ENCODE results near the gene KCNG2.

The KCNG2 gene

GRCh38 chr18:79855147-79855933 lies 57.6 kb downstream of the KCNG2 start:
- peak in 1 of 2 experiments; percentile 2 for DNase-seq

DNA sequence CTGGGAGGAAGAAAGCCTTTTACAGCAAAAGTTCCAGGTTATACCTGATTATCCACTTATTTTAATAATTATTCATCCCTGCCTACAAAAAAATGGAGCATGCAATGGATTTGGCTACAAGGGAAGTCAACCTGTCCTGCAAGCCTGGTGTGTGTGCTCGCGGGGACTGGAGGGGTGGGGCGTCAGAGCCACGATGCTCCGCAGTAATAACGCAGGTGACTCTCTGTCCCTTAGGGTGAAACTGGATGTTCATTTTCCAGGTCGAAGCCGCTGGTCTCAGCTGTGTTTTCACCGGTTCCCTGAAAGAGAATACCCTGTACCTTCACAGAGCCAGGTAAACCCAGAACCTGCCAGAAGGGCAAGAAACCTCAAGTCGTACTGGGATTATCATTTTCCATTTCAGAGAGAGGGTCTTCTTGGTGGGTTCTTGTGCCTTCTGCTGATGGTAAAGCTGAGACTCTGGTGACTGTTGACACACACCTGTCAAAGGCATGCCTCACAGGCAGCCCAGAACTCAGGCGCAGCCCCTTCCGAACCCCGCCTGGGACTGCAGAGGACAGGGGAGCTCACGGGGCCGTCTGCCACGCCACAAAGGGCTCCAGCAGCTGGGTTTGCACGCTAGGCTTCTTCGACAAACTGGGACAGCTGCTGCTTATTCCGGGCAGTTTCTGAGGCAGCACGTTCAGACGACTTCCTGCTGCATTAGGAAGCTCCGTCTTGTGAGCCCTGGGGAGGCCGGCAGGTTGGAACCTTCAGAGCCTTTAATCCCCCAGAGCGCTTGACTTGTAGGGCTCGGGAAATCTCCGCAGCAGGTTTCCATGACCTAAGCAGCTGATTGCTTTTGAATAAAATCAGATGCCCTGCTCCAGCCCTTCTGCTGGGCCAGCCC lies 58.6 kb downstream of the KCNG2 start:
- DNase-seq: peak in 1 of 2 experiments; percentile 14

DNA sequence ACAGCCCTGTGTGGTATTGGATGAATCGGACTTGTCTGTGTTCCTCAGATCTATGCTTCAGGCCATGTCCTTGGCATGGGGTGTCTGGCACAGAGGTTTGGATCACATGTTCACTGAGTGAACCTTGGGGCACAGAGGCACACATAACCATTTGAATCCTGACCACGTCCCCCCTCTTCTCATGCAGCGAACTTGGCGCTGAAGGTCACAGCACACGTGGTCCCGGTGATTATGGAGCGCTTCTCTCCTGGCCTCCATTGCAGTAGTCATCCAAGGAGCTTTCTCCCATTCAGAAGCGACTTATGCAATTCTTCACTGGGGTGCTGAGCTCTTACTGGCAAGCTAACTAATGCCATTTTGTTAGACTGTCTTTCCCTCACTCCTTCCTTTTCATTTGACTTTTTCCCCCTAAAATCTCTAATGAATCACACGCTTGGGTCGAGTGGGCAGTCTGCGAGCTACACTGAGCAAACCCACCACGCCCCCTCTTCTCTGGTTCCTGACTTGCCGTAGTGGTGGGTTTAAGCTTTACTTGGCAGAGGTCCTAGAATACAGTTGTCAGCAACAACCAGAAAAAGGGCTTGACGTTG lies 59.4 kb downstream of the KCNG2 start:
- peak in 1 of 2 experiments; percentile 4 for DNase-seq

DNA sequence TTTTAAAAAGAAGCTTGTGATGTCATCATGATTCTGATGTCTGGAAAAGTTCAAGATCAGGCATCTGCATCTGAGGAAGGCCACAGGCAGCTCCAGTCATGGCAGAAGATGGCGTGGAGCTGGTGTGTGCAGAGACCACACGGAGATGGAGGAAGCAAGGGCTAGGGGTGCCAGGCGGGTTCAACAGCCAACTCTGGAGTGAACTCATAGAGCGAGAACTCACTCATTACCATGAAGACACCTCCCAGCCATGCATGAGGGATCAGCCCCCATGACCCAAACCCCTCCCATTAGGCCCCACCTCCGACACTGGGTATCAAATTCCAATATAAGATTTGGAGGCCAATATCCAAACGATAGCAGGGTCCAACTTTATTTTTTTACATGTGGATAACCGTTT lies 61.6 kb downstream of the KCNG2 start:
- no peak for DNase-seq

GRCh38 chr18:79861687-79862086 lies 63.9 kb downstream of the KCNG2 start:
- no peak for DNase-seq

GRCh38 chr18:79862562-79862961 lies 64.8 kb downstream of the KCNG2 start:
- DNase-seq: no peak

DNA sequence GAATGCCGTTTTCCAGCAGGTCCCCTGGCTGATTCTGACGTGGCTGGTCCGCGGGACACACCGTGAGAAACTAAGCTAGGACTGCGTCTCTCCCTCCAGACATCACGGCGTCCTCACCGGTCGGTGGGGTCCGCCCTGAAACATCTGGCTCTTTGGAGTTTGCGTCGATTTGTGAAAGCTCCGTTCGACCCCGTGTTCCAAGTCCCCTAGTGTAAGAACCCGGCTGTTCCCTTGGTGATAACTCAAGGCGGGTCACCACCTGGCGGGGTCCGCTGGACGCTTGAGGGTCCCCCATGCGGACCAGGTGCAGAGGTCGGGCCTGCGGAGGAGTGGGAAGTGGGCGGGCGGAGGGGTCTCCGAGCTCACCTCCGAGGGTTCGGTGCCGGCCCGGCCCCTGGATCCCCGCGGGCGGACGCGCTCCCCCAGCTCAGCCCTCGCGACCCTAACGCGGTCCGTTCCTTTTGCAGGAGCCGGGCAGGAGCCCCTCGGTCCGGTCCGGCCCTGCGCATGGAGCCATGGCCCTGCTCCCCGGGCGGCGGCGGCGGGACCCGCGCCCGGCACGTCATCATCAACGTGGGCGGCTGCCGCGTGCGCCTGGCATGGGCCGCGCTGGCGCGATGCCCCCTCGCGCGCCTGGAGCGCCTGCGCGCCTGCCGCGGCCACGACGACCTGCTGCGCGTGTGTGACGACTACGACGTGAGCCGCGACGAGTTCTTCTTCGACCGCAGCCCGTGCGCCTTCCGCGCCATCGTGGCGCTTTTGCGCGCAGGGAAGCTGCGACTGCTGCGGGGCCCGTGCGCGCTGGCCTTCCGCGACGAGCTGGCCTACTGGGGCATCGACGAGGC lies 65.6 kb downstream of the KCNG2 start:
- DNase-seq: peak; percentile 6 to 7

GRCh38 chr18:79864006-79864725 lies 66.4 kb downstream of the KCNG2 start:
- peak in 1 of 2 experiments; percentile 0 for DNase-seq

DNA sequence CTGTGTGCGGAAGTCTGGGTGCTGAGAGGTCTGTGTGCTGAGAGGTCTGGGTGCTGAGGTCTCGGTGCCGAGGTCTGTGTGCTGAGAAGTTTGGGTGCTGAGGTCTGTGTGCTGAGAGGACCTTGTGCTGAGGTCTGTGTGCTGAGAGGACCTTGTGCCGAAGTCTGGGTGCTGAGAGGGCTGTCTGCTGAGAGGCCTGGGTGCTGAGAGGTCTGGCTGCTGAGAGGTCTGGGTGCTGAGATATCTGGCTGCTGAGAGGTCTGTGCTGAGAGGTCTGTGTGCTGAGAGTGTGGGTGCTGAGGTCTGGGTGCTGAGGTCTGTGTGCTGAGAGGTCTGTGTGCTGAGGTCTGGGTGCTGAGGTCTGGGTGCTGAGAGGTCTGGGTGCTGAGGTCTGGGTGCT lies 67.2 kb downstream of the KCNG2 start:
- DNase-seq: peak; percentile 2 to 8

DNA sequence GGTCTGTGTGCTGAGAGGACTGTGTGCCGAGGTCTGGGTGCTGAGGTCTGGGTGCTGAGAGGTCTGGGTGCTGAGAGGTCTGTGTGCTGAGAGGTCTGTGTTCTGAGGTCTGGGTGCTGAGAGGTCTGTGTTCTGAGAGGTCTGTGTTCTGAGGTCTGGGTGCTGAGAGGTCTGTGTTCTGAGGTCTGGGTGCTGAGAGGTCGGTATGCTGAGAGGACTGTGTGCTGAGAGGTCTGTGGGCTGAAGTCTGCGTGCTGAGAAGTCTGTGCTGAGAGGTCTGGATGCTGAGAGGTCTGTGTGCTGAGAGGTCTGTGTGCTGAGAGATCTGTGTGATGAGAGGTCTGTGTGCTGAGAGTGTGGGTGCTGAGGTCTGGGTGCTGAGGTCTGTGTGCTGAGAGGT lies 68.2 kb downstream of the KCNG2 start:
- peak in 1 of 2 experiments; percentile 13 for DNase-seq

- DNase-seq: no peak
Observed at GRCh38 chr18:79866889-79867574, 69.3 kb downstream of the KCNG2 start.

DNA sequence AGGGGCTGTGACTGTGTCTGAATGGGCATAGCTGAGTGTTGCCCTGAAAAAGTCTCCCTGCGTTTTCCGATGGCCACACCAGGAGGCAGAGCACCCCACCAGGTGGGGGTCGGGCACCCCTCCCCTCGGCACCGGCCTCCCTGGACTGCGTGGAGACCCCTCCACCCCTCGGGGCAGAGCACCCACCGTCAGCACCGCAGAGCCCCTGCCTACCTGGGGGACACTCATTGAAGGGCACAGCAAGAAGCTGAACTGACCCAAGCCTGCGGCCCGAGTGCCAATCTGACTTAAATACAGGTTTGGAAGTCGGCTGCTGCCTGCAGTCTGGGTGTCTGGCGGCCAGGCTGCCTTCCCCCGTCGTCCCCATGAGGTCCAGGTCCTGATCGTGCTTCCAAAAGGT lies 69.9 kb downstream of the KCNG2 start:
- no peak for DNase-seq

DNA sequence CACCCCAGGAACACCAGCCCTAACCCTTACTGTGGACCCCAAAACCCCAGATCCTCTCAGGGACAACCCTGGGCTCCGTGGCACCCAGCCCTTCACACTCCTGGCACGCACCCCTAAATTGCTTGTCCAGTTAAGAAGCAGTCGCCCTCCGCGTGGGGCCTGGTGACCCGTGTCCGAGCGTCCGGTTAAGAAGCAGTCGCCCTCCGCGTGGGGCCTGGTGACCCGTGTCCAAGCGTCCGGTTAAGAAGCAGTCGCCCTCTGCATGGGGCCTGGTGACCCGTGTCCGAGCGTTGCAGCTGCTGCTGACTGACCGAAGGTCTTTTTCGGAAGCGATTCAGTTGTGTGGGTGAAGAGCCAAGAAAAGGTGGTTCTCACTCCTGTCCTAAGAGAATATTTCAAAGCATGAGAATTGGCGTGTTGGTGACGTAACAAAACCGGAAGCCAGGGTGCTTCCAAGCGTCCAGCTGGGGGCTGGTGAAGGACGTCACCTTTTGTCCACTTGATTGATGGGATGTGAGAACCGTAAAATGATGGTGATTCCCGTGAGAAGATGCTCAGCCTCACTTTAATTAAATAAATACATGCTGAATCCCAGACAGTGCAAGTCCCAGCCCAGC lies 70.5 kb downstream of the KCNG2 start:
- DNase-seq: no peak

DNA sequence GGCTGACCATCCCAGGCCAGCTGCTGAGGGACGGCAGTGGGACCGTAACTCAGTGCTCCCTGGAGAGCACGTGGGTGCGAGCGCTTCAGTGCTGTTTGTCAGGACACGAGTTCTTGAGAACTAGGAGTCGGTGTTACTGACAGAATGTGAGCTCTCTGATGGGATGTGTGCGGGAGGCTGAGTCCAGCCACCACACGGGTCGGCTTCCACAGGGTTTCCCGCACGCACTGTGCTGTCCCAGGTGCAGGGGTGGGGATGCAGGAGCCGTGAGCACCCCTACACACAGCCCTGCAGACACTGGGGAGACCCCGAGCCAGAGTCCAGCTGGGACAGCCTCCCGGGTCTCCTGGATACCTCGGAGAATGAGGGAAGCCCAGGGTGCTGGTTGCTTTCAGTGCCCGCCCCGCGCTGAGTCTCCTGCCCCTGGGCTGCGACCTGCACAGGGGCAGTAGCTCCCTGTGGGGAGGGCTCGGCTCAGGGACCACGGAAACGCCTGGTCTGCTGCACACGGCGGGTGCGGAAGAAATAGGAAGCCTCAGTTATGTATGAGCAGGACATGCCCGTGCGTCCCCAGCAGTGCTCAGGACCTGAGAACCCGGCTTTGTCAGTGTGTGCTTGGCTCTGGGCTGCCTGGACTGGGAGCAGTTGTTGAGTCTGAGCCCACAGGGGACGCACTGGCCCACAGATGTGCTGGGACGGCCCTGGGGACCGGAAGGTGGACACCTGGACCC lies 71.2 kb downstream of the KCNG2 start:
- DNase-seq: no peak

DNA sequence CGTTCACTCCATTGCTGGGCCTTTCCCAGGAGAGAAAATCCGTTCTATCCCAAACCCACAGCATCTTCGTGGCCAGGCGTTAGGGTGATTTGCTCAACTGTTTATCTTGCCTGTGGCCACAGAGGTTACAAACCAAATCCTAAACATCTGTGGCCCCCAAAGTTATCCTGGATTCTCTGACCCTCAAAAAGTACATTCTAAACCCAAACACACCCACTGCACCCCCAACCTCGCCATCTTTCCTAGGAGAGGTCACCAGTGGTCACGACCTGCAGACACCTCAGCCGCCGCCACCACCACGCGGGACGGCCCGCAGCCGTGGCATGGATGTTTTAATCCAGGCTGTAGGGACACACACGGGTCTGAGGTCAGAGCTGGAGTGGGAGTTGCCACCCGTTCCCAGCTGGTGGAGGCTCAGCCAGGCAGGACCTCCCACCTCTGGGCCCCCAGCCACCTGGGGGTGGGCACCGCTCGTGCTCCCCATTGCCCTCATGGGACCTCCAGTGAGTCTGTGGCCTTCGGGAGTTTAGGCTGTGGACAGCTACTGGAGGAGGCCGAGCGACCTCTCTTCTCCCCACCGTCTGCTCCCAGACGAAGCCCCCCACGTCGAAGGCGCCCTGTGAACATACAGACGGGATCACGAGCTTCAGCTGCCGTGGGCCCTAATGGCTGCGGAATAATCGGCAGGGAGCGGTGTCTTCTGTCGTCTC lies 72.0 kb downstream of the KCNG2 start:
- DNase-seq: no peak

GRCh38 chr18:79870301-79871025 lies 72.7 kb downstream of the KCNG2 start:
- no peak for DNase-seq

DNA sequence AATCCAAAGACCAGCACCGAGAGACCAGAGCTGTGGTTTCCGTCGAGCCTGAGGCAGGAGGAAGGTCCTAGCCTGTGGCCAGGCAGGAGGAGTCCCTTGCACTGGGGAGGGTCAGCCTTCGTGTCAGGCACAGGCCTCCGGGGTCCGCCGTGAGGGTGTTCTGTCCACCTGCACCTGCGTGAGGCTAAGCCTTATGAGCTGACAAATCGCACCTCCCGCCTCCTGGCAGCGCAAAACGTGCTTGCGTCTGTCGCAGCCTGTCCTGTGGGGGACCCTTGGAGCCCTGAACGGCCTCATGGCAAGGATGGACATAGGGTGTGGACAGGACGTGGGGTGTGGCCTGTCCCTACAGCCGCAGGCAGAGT lies 73.3 kb downstream of the KCNG2 start:
- peak in 1 of 2 experiments; percentile 3 for DNase-seq

- DNase-seq: peak in 1 of 2 experiments; percentile 2
Observed at GRCh38 chr18:79871481-79872091, 73.8 kb downstream of the KCNG2 start.
